Breast epithelium (tissue), 3 donors: Measurements from ENCODE around the gene MRPL42.

Experiments used
- POLR2A ChIP-seq: fragments of 450-650 bp; IDR thresholded peaks from one replicate; pipeline ENCODE4 v1.6.1; 2016; ENCODE audit warnings: antibody characterized with exemption, mild to moderate bottlenecking, moderate library complexity
- POLR2AphosphoS5 ChIP-seq, 3 donors: sonication (generic); formaldehyde crosslinking; IDR thresholded peaks; one replicate each; pipeline ENCODE4 v1.6.1; 2017; ENCODE audit warnings: antibody characterized with exemption in 3 of 3
- TF ChIP-seq, protein P1 (sequence below), 3 donors: fragments of 450-650 bp; IDR thresholded peaks; one replicate each; pipeline ENCODE4 v1.5.1; 2016 to 2017; ENCODE audit warnings: antibody characterized with exemption in 3 of 3, mild to moderate bottlenecking in 3 of 3, moderate library complexity in 3 of 3

DNA sequence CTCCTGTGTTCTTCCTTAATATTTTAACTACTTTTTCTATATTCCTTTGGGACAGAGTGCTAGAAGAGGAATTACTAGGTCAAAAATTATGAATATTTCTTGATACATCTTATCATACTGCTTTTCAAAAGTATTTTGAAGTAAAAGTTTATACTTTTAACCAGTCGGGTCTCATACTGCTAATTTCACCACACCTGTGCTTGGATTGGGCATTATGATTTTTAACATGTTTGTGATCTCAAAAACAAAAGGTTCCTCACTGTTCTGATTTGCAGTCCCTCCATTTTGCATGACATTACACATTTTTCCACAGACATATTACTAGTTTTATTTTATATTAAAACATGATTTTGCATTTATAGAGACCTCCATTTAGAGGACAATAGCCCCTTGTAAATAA lies 32.9 kb downstream of the MRPL42 start:
- TF ChIP-seq POLR2AphosphoS5 (IDR thresholded peaks at IDR 0.05) (no peak), POLR2A (no peak)
- TF ChIP-seq, protein P1, sequence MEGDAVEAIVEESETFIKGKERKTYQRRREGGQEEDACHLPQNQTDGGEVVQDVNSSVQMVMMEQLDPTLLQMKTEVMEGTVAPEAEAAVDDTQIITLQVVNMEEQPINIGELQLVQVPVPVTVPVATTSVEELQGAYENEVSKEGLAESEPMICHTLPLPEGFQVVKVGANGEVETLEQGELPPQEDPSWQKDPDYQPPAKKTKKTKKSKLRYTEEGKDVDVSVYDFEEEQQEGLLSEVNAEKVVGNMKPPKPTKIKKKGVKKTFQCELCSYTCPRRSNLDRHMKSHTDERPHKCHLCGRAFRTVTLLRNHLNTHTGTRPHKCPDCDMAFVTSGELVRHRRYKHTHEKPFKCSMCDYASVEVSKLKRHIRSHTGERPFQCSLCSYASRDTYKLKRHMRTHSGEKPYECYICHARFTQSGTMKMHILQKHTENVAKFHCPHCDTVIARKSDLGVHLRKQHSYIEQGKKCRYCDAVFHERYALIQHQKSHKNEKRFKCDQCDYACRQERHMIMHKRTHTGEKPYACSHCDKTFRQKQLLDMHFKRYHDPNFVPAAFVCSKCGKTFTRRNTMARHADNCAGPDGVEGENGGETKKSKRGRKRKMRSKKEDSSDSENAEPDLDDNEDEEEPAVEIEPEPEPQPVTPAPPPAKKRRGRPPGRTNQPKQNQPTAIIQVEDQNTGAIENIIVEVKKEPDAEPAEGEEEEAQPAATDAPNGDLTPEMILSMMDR (IDR thresholded peaks at IDR 0.05), result no peak
